Measurements from ENCODE around the gene DHCR7.

DHCR7 gene

GRCh38 chr11:71395263-71395560 is 53.0 kb downstream of the DHCR7 start:
- DNase-seq: no peak
- in situ Hi-C loops (cut with MboI; ENCODE audit: low pct_unique_long_range_greater_than_20kb, low sequenced_read_pairs): no loop called here

DNA sequence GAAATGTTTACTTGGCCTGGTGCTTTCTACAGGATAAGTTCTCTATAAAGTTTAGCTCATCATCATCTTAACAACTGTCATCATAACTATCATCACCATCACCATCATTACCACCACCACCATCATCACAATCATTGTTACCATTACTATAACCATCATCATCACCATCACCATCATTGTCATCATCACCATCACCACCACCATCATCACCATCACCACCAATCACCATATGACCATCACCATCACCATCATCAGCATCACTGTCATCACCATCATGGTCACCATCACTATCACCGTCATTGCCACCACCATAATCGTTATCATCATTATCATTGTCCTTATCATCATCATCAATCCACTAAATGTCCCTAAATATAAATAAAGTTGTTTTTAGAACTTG is 54.9 kb downstream of the DHCR7 start:
- in situ Hi-C loops (cut with MboI; ENCODE audit: low pct_unique_long_range_greater_than_20kb, low sequenced_read_pairs): no loop called here
- DNase-seq: no peak

DNA sequence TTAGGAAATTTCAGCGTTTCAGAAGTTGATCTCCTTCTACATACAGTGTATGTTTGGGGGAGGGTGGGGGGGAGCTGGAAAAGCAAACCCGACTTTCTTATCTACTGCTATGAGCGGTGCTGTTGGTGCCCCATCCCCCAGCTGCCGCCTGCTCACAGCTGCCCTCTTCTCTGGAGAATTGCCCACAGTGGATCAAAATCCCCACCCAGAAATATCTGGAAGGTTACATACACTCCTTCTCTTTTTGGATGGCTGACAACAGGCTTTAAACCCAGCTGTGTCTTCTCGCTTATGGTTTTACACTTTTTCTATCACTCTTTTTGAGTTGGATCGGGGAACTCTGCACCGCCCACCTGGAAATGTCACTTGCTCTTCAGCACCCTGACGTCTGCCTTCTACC is 56.4 kb downstream of the DHCR7 start:
- in situ Hi-C loops (cut with MboI; ENCODE audit: low pct_unique_long_range_greater_than_20kb, low sequenced_read_pairs): no loop called here
- no peak for DNase-seq

GRCh38 chr11:71391352-71391751 is 56.8 kb downstream of the DHCR7 start:
- DNase-seq: no peak
- in situ Hi-C loops (cut with MboI; ENCODE audit: low pct_unique_long_range_greater_than_20kb, low sequenced_read_pairs): no loop called here

DNA sequence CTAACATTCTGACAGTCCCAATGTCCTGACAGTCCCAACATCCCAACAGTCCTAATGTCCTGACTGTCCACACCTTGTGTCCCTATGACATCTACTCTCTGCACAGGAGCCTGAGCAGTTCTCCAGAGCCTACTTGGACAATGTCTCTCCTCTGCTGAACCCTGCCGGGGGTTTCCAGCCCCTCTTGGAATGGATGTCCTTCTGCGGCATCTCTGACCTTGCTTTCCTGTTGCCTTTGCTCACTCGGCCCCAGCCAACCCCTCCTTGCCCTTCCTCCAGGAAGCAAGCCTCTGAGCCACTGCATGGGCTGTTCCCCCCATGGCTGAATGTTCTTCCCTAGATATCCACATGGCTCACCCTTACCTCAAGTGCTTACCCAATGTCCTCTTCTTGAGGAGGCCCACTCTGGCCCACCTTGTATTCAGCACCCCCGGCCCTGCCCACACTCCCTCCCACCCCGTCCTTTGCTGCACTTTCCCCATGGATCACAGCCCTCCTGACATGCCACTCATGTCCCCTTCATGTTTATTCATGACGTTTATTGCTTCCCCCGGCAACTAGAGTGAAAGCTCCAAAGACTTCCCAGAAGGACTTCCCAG is 59.5 kb downstream of the DHCR7 start:
- in situ Hi-C loops (cut with MboI; ENCODE audit: low pct_unique_long_range_greater_than_20kb, low sequenced_read_pairs): no loop called here

GRCh38 chr11:71387784-71388636 is 60.2 kb downstream of the DHCR7 start:
- in situ Hi-C loops (cut with MboI; ENCODE audit: low pct_unique_long_range_greater_than_20kb, low sequenced_read_pairs): no loop called here
- DNase-seq: no peak

More for the DNA sequence above, 59.5 kb downstream of the DHCR7 start:
- DNase-seq: no peak

- in situ Hi-C loops (cut with MboI; ENCODE audit: low pct_unique_long_range_greater_than_20kb, low sequenced_read_pairs): no loop called here
- DNase-seq: no peak
These were observed 61.0 kb downstream of the DHCR7 start for GRCh38 chr11:71387200-71387599.

DNA sequence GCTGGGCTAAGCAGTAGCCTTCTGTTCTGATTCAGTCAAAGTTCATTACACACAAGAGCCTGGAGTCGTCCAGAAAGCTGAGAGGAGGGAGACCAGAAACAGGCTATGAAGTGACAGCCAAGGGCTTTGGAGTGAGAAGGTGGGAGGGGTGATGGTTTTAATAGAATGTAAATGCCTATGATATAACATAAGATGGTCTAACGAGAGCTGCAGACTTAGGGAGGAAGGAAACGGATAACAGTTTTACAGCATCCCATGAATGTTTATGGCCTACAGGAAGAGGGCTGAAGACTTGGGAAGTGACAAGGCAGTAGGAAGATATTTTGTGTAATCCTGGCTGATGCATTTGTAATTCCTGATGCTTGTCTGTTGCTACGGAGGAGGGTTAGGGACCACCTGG is 62.0 kb downstream of the DHCR7 start:
- in situ Hi-C loops (cut with MboI; ENCODE audit: low pct_unique_long_range_greater_than_20kb, low sequenced_read_pairs): no loop called here
- DNase-seq: no peak

DNA sequence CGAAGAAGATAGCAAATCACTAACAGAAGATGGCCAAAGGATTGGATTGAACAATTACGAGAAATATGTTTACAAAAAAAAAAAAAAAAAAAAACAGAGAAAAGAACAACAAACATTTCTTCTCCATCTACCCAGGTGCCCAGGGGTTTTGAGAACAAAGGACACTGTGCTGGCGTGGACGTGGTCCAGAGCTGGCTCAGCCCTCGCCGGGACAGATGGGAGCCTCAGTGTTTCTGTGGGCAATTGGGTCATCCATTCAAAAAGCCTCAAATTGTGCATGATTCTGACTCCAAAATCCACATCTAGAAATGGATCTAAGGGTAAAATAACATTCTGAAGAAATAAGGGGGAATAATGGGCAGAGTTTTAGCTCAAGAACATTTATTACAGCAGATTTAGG is 63.1 kb downstream of the DHCR7 start:
- no peak for DNase-seq
- in situ Hi-C loops (cut with MboI; ENCODE audit: low pct_unique_long_range_greater_than_20kb, low sequenced_read_pairs): no loop called here

DNA sequence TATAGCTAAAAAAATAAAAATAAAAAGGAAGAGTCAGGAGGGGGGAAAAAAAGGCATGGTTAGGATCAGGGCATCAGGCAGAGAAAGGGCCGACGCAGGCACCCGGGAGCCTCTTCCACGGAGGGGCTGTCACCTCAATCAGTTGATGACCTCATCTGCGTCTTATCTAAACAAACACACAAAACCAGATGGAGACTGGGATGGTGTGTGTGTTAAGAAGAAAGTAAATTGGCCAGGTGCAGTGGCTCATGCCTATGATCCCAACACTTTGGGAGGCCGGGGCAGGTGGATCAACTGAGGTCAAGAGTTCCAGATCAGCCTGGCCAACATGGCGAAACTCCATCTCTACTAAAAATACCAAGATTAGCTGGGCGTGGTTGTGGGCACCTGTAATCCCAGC is 63.6 kb downstream of the DHCR7 start:
- in situ Hi-C loops (cut with MboI; ENCODE audit: low pct_unique_long_range_greater_than_20kb, low sequenced_read_pairs): no loop called here
- no peak for DNase-seq

Data from KBM-7 (cell line).